CD4-positive, alpha-beta T cell treated with Interleukin-17A for 4 hours (primary cell): Measurements from ENCODE around the gene SRGN.
A peak's percentile ranks its signal among the peaks of the same experiment; 100 is the strongest.
"Not testable (repeated sequence)": the region's sequence is repeated elsewhere in the genome, so short reads cannot be mapped to it uniquely, and the experiment has no call there.

Experiments
- DNase-seq: peaks from one replicate; pipeline ENCODE4 v3.0.0-alpha.2; 2020; ENCODE audit warnings: mixed read lengths

The SRGN gene, protein sequence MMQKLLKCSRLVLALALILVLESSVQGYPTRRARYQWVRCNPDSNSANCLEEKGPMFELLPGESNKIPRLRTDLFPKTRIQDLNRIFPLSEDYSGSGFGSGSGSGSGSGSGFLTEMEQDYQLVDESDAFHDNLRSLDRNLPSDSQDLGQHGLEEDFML

DNA sequence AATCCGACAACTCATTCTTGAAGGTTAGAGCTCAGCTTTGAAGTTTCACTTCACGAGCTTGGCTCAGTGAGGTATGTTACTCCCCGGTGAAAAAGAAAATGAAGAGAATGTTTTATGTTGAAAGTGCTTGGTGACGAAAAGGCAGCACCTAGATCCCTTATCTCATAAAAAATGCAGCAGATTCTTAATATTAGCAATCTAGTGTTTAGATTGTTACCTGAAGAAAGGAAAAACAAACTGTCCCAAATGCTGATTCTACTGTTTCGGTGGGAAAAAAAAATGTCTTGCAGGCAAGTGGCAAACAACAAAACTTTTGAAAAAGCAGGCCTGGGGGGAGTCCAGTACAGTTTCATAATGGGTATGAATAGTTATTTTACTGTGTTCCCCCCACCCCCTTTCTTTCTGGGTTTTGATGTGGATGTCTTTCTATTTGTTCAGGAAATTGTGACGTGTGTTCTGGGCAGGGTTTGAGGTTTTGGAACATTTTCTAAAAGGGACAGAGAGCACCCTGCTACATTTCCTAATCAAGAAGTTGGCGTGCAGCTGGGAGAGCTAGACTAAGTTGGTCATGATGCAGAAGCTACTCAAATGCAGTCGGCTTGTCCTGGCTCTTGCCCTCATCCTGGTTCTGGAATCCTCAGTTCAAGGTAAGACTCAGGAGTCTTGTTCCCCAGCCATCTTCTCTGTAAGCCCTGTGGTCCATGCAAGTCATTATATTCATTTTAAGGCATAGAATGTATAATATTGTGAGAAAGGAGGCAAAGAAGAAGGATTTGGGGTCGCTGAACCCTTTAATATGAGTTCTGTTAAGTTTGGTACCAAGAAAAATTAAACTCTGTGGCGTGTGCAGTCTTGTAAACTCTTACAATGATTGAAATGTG, at the start of gene SRGN:
Gene SRGN (plus strand): TSS at position 514 of the 881 bp plus-strand sequence. CDS start 55 bp downstream, at position 569.
- peak; percentile 78 for DNase-seq

DNA sequence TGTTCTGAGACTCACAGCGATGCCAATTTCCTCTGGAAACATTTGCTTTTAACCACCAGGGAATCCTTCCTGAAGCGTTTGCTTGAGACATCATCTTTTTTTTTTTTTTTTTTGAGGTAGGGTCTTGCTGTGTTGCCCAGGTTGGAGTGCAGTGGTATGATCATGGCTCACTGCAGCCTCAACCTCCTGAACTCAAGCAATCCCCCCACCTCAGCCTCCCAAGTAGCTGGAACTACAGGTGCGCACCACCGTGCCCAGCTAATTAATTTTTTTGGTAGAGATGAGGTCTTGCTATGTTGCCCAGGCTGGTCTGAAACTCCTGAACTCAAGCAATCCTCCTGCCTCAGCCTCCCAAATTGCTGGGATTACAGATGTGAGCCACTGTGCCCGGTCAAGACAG, 47.0 kb upstream of the SRGN start:
- DNase-seq, result not testable (repeated sequence)

DNA sequence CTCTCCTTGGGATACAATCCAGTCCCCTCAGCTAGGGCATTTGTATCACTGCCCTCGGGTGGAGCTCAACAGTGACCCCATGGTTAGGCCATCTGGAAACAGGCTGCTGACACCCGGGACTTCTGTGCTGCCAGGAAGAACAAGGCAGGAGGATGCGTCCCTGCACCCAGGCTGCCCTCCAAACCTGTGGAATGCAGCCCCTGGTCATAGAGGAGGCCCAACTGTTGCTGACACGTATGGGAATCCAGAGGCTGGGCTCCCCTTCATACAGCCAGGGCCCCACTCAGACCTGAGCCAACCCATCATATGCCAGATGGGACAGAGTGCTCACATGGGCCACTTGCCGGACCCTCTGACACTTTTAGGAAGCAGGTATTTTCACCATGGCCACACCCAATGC, 45.5 kb upstream of the SRGN start:
- DNase-seq, result no peak

DNA sequence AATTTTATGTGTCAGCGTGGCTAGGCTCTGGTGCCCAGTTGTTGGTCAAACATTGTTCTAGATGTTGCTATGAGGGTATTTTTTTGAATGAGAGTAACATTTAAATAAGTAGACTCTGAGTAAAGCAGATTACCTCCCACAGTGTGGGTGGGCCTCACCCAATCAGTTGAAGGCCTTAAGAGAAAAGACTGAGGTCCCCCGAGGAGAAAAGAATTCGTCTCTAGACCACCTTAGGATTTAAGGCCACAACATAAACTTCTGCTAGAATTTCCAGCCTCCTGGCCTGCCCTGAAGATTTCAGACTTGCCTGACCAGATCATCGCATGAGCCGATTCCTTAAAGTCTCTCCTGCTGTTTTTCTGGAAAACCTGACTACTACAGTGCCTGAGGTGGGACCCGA, 45.1 kb upstream of the SRGN start:
- DNase-seq, result no peak

DNA sequence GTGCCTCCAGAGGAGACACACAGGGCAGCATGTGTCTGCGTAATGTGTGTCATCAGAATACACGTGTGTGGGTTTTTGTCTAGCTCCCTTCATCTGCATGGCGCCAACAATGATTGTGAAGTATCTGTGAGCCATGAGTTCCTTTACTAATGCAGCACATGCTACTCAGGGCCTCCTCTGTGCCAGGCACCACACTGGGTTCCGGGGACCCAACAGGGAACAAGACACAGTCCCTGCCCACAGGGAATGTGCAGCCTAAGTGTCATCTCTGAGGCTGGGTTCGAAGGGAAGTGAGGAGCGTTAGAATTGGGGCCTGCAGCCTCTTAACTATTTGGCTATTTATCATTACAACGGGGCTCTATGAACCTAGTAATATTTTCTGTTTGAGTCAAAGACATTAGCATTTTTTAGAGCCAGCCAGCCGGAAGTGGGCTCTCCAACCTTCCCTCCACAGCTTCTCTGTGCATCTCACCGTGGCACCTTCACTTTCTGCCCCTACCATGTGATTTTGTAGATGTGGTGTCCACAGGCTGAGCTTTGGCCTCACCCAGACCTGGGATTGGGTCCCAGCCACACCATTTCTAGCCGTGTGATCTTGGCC, 43.9 kb upstream of the SRGN start:
- DNase-seq, result peak; percentile 48

DNA sequence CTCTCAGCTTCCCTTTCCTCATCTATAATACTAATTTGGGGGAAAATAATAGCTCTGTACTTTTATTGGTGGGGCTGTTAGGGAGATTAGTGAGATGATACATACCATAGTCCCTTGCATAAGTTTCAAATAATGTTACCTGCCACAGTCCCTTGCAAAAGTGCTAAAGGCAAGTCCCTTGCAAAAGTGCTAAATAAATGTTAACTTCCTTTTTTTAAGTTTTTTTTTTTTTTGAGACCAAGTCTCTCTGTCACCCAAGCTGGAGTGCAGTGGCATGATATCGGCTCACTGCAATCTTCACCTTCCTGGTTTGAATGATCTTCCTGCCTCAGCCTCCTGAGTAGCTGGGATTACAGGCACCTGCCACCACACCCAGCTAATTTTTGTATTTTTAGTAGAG, 43.4 kb upstream of the SRGN start:
- no peak for DNase-seq

DNA sequence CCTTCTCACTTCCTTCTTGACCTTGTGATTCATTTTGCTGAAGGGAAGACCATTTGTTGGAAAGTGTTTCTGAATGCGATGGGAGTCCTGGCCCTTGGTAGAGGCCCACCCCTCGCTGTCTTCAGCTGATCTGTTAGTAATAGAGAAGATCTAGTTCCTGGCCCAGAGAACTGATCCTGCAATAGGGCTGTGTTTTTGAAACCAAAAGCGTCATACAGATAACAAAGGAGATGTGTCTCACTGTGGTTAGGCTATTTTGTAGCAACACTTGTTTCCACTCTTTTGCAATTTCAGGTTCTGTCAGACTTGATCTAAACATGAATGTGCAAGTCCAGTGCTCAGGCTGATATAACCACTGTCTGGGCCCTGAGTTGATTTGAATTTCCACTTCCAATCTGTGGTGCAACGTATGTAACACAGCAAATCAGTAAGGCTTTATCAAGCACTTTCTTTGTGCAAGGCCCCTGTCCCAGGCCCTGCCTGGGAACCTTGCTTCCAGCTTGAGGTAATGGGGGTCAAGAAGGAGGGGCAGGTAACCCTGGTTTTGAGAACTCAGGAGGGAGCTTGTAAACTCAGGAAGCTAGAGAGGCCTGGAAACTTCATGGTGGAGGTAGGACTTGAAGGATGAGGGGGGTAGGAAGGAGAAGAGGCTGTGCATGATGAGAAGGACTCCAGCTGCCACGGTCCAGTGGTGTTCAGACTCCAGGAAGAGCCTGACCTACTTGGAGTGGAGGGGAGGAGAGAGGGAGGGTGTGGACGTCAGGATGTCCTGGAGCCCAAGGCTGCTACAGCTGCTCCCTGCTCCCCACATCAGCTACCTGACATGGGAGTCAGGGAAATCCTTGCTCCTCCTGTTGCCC, 42.2 kb upstream of the SRGN start:
- DNase-seq, result peak; percentile 49

DNA sequence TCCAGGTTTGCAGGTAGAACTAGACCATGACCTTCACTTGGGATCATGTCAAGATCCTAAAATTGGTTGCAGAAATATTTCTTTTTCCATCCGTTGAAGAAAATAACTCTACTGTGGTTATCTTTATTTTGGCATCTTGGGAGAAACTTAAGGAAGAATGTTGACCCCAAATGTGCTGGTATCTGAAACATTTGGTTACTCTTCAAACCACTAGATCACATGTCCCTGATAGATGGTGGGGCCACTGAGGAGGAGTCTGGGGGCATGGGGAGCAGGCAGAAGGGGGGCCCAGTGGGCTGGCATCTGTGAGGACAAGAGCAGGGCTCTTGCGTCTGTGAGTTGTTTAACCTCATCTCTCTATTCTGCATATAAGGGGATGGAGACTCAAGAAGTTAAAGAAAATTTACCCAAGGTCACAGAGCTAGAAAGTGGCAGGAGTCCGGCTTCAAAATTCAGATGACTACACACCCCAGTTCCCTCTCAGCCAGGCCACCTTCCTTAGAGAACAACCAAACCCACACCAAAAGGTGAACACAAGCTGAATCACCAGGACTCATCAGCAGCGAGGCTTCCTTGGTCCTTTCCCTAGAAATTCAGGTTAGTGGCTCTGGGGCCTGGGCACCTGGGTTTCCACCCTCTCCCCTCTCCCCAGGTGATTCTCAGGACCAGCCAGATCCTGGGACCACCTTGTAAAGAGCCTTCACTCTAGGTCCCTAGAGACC, 40.6 kb upstream of the SRGN start:
- DNase-seq, result no peak

DNA sequence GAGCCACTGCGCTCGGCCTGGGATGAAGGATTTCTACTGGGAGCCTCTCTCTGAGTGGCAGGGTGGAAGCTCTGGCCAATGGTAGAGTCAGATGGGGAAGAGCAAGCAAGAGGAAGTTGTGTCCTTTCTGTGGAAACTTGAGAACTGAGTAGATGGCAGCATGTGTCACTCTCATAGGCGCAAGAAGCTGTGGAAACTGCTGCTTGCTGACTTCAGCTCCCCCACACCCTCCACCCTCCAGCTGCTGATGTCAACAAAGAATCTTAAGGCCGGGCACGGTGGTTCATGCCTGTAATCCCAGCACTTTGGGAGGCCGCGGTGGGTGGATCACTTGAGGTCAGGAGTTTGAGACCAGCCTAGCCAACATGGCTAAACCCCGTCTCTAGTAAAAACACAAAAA, 39.8 kb upstream of the SRGN start:
- peak; percentile 29 for DNase-seq

DNA sequence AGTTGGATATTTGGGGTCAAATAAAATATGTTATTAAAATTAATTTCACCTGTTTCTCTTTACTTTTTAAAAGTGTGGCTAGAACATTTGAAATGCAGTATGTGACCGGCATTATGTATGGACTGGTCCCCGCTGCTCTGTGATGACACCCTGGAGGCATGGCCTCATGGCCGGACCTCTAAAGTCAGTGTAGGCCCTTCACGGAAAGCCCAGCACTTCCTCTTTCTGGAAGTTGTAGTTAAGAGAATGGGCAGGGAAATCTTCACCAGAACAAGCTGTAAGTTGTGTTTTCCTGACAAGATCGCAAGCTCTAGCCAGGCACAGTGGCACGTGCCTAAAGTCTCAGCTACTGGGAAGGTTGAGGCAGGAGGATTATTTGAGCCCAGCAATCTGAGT, 38.3 kb upstream of the SRGN start:
- DNase-seq, result no peak

DNA sequence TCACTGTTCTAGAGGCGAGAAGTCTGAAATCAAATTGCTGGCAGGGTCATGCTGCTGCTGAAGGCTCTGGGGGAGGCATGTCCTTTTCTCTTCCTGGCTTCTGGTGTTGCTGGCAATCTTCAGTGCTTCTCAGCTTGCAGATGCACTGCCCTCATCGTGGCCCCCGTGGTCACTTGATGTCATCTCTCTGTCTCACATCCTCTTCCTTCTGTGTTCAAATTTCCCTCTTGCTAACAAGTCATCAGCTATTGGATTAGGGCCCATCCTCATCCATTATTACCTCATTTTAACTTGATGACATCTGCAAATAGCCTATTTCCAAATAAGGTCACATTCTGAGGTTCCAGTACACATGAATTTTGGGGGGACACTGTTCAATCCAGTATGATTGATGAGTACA, 36.6 kb upstream of the SRGN start:
- DNase-seq, result no peak

DNA sequence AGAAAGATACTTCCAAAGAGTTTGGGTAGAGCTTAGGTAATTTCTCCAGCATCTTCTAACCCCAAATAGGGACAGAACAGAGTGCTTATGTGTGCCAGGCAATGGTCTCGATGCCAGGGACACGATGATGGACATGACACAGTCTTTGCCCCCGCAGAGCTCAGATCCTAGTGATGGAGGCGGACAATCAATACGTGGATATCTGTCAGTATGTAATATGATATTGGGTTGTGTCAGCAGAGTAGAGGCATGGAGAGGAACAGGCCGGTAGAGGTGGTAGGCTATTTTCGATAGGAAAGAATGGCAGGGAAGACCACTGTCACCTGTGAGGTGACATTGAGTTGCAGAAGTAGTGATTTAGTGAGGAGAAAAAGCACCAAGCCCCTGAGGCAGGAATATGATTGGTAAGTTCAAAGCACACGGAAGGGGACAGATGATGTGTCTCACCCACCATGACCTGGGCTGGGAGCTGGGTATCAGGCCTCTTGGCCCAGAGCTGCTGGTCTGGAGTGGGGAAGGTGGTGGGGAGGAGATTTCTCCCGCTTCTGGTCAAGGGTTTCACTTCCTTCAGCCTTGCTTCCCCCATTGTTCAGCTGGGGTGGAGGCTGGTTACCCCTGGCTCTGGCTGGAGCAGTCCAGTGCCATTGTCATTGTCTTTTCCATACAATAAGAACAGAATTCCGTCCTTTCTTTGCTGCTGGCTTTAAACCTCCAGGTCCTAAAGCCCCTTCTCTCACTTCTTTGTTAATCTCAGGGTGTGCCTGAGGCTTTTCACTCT, 36.0 kb upstream of the SRGN start:
- no peak for DNase-seq

DNA sequence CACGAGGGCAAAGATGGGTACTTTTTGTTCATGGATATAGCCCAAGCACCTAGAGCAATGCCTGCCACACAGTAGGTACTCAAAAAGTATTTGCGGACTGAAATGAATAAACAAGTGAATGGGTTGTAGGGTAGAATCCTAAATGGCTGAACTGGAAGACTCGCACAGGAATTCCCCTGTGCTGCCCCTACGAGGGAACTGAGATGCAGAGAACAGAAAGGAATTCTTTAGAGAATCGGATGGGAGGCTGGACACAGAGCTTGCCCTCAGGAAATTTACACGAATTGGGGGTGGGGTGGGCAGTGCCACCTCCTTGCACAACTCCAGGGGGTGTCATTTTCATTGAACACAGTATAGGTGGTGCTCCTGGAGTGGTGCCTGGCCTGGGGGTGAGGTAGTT, 35.2 kb upstream of the SRGN start:
- DNase-seq, result no peak

DNA sequence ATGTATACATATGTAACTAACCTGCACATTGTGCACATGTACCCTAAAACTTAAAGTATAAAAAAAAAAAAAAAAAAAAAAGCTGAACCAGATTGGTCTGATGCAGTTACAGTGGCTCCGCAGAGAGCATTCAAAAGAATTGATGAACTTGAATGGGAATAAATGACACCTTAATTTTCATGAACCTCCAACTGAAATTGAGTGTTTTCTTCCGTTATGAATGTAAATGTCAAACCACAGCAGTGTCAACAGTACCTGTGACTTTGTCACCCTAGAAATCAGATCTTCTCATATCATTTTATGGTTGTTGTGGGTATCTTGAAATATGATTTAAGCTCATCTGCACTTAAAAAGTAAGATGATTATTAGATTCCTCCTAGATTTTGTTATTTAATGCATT, 32.7 kb upstream of the SRGN start:
- DNase-seq, result no peak

DNA sequence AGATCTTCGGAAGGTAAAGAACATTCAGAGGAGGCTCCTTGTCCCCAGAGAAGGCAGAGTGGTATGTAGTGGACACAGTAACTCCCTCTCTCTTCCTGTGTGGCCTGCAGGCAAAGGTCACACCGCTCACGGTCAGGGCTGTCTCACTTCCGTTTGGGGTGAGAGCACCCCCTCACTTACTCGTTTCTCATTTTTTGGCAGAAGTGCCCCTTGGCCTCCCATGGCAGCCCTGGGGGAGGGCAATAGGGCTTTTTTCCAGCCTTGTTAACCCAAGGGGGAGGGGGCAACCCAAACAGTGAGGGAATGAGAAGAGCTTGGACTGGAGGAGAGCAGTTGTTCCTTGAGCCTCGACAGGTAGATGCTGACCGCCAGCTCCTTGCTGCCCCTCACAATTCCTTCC, 31.8 kb upstream of the SRGN start:
- DNase-seq, result no peak

DNA sequence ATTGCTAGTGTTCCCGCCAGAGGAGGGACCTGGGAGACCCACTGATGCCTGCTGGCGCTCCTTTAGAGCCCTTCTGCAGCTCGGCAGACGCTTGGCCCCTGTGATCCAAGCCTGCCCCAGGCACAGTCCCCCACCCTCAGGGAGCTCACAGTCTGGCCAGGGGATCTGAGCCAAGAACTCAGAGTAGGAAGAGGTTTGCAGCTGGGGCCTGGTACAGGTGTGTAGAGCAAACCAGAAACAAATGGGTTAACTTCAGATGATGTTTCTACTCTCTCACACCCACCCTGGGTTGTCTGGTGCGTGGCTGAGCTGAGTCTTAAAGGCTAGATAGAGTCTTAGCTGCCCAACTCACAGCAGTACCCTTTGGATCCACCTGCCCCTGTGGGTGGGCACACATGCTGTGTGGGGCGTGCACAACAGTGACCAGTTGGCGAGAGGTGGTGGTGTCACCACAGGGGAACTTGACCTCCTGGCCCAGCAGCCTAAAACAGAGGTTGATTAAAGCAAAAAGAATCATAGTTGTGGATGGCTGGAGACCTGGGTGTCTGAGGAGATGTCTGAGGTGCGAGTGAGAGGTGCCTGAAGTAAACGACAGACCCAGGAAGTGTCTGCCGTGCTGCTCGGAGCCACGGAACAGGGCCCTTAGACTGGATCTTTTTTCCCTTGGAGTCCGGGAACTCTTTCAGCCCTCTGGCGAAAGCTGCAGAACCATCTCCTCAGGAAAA, 31.2 kb upstream of the SRGN start:
- DNase-seq, result no peak

DNA sequence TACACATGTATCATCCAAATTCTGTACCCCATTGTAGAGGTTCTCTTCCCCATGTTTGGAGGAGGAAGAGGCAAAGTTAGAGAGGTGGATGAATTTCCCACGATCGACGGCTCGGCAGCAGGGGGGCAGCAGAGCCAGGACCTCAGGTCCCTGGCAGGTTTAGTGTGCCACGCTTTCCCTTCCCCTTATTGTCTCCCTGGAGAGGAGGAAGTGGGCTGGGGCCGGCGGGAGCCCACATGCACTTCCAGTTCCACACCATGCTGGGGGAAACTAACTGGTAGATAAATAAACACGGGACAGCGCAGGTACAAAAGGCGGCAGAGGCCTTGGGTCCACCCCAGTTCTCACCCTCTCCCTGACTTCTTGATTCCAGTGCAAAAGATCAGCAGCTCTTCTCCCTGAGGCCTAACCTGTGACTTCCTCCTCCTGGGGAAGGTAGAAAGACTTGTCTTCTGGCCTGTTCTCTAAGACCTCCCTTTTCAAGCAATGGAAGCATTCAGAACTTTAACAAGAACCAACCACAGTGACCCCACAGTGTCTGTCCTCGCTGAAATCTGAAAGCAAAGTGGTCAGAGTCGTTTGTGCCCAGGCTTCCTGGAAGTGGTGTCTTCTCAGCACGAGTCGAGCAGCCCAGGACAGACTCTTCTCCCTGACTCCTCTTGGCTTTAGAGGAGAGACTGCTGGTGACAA, 30.5 kb upstream of the SRGN start:
- DNase-seq, result peak; percentile 22

DNA sequence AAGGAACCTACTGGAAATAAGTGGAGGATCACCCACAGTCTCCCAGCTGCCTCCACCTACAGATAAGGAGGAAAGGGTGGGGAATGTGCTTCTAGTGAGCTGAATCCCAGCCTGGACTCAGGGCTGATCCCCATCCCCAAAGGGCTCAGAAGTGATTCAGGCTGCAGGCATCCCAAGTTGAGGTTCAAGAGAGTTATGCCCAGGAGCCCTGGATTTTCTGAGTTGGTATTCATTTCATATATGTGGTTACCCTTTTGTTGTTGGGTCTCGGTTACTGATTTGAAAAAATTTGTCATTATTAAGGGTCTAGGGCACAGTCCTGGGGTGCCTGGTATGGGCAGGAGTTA, 30.0 kb upstream of the SRGN start:
- DNase-seq, result no peak

DNA sequence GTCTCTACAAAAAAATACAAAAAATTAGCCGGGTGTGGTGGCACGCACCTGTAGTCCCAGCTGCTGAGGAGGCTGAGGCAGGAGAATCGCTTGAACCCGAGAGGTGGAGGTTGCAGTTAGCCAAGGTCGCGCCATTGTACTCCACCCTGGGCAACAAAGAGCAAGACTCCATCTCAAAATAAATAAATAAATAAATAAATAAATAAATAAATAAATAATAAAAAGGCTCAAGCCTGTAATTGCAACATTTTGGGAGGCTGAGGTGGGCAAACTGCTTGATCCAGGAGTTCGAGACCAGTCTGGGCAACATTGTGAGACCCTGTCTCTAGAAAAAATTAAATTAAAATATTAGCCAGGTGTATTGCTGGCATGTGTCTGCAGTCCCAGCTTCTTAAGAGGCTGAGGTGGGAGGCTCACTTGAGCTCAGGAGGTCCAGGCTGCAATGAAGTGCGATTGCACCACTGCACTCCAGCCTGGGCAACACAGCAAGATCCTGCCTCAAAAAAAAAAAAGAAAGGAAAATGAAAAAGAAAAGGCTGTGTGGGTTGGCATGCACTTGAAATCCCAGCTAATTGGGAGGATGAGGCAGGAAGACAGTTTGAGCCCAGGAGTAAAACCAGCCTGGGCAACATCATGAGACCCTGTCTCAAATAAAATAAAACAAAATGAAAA, 27.6 kb upstream of the SRGN start:
- DNase-seq, result no peak
